M059J (cell line): Measurements from ENCODE around the gene ACOT11. TPM values are rescaled to one million over a fixed set of nuclear protein-coding genes. Genes with fewer than 3 reads are reported as not detected.
A peak's percentile ranks its signal among the peaks of the same experiment; 100 is the strongest.

Experiments used
- DNase-seq: peaks from one replicate; pipeline ENCODE4 v3.0.0-alpha.2; 2012; ENCODE audit warnings: low read depth
- total RNA-seq: library from RNA; depleted of rRNA; stranded (reverse); fragments of >200 nt; shearing (Covaris generic); gene quantifications from 2 replicates; pipeline ENCODE4 v1.2.3, GENCODE V29; 2014

Gene ACOT11
- total RNA-seq, 1 experiment from 2014 or later: 0.64 TPM

GRCh38 chr1:54564312-54565112, 16.5 kb downstream of the ACOT11 start:
- DNase-seq: no peak

- no peak for DNase-seq
Measured at GRCh38 chr1:54565113-54565501, 17.1 kb downstream of the ACOT11 start.

GRCh38 chr1:54566438-54567141, 18.6 kb downstream of the ACOT11 start:
- DNase-seq: no peak

- DNase-seq: no peak
Measured at GRCh38 chr1:54567961-54568360, 19.9 kb downstream of the ACOT11 start.

GRCh38 chr1:54569339-54569738, 21.3 kb downstream of the ACOT11 start:
- peak; percentile 80 for DNase-seq

- no peak for DNase-seq
Measured at GRCh38 chr1:54570161-54570560, 22.1 kb downstream of the ACOT11 start.

- DNase-seq: no peak
Measured at GRCh38 chr1:54571326-54571725, 23.3 kb downstream of the ACOT11 start.

- no peak for DNase-seq
Measured at GRCh38 chr1:54571803-54572541, 23.9 kb downstream of the ACOT11 start.

- no peak for DNase-seq
Measured at GRCh38 chr1:54572542-54572850, 24.5 kb downstream of the ACOT11 start.

- DNase-seq: no peak
Measured at GRCh38 chr1:54574158-54574778, 26.2 kb downstream of the ACOT11 start.

- DNase-seq: no peak
Measured at GRCh38 chr1:54575161-54575560, 27.1 kb downstream of the ACOT11 start.

GRCh38 chr1:54575605-54576290, 27.7 kb downstream of the ACOT11 start:
- DNase-seq: no peak

GRCh38 chr1:54577612-54578011, 29.6 kb downstream of the ACOT11 start:
- DNase-seq: peak; percentile 41

- no peak for DNase-seq
Measured at GRCh38 chr1:54579337-54579781, 31.3 kb downstream of the ACOT11 start.

- DNase-seq: no peak
Measured at GRCh38 chr1:54580856-54581550, 33.0 kb downstream of the ACOT11 start.

GRCh38 chr1:54581621-54582035, 33.6 kb downstream of the ACOT11 start:
- DNase-seq: peak; percentile 90

GRCh38 chr1:54582566-54583306, 34.7 kb downstream of the ACOT11 start:
- peak; percentile 22 for DNase-seq

GRCh38 chr1:54583307-54583686, 35.3 kb downstream of the ACOT11 start:
- DNase-seq: no peak

GRCh38 chr1:54583871-54584270, 35.8 kb downstream of the ACOT11 start:
- no peak for DNase-seq

- no peak for DNase-seq
Measured at GRCh38 chr1:54584575-54584974, 36.5 kb downstream of the ACOT11 start.
